Vagina (tissue), 2 donors: ENCODE measurements around the gene TMTC1.

Experiments
- POLR2A ChIP-seq, 2 donors: fragments of 450-650 bp; IDR thresholded peaks; one replicate each; pipeline ENCODE4 v1.6.1; 2017; ENCODE audit warnings: antibody characterized with exemption in 2 of 2, mild to moderate bottlenecking in 2 of 2, moderate library complexity in 2 of 2
- TF ChIP-seq, protein P1 (sequence below), 3 experiments: fragments of 450-650 bp in 2 of 3; fragments of 200-600 bp in 1 of 3; sonication (generic) in 1 of 3; IDR thresholded peaks; one replicate each; pipeline ENCODE4 v1.5.1; 2017 to 2019; ENCODE audit warnings: antibody characterized with exemption in 3 of 3, mild to moderate bottlenecking in 2 of 3, moderate library complexity in 2 of 3

DNA sequence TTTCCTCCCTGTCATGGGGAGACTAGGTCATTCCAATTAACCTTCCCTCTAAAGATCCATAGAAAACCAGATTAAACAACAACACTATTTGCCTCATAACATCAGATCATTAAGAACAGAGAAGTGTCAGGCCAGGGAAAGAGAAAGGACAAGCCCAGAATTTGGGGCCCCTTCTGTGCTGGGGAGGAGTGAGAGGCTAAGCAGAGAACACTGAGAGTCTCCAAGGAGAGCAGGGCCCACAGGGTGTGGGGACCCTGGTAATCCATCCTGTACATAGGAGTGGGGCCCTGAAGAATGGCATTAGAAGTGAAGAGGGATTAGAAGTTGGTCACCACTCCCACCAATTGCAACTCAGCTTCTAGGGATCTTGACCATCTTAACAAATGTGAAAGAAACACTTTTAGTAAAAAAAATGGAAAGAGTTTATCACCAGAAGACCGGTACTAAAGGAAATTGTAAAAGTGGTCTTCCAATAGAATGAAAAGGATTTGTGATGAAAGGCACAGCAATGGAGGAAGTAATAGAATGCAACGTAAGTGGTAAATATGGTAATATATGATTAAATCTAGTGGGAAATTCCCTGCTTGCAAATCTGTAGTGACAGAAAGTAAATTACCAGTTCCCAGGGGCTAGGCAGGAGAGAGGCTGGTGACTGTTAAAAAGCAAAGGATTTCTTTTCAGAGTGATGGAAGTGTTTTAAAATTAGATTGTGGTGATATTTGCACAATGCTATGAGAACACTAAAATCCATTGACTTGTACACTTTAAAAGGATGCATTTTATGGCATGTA lies 14.0 kb upstream of the TMTC1 start:
- no peak for TF ChIP-seq POLR2A (IDR thresholded peaks at IDR 0.05)
- TF ChIP-seq, protein P1, sequence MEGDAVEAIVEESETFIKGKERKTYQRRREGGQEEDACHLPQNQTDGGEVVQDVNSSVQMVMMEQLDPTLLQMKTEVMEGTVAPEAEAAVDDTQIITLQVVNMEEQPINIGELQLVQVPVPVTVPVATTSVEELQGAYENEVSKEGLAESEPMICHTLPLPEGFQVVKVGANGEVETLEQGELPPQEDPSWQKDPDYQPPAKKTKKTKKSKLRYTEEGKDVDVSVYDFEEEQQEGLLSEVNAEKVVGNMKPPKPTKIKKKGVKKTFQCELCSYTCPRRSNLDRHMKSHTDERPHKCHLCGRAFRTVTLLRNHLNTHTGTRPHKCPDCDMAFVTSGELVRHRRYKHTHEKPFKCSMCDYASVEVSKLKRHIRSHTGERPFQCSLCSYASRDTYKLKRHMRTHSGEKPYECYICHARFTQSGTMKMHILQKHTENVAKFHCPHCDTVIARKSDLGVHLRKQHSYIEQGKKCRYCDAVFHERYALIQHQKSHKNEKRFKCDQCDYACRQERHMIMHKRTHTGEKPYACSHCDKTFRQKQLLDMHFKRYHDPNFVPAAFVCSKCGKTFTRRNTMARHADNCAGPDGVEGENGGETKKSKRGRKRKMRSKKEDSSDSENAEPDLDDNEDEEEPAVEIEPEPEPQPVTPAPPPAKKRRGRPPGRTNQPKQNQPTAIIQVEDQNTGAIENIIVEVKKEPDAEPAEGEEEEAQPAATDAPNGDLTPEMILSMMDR (IDR thresholded peaks at IDR 0.05): no peak
